GM18526 (cell line): ENCODE measurements around the gene LOC101059915.

Experiments used
- POLR2A ChIP-seq: IDR thresholded peaks from 3 replicates; pipeline ENCODE4 v1.6.1; 2011; ENCODE audit not compliant: insufficient read length; ENCODE audit errors: extremely low read depth

LOC101059915 gene

DNA sequence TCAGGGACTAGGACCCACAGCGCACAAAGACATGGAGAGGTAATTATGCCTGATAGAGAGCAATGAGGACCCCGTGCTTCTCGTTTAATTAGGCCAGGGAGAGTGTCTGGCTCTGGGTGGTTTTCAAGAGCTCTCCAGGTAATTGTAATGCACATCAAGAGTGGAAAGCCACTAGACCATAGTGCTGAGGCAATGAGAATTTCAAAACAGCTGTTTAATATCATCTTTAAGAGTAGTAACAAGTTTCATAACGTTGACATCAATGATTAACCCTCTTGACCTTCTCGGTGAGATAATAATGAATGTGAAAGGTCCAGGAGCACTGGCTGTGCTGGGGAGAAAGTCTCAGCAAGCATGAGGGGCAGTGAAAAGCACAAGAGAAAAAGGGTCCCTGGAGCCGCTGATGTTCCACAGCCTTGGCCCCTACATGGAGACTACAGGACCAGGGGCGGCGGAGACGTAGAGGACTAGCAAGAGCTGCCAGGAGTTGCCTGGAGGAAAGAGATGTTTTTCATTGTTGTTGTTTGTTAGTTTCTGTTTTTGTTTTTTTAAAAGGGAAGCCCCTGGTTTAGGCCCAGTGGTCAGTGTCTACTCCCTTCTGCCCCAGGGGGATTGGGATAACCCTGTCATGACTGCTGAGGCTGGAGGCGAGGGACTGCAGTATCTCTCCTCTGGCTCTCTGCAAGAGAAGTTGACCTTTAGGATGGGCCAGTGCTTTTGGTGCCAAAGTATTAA is 34.3 kb upstream of the LOC101059915 start:
- TF ChIP-seq POLR2A, result no peak

DNA sequence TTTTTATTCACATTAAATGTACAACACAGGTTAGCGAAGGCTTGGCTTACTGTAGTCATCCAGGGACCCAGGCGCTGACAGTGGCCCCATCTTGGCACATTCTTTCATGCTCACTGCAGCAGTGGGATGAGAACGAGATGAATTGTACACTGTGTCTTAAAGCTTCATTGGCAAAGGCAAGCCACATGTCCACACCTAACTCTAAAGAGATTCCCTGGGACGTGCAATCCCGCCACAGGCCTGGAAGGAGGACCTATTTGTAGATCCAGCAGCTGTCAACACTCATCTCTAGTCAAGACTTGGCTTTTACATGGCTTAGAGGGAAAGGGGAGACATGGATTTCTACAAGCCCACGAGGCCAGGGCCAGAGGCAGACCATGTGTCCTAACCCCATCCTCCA is 33.0 kb upstream of the LOC101059915 start:
- TF ChIP-seq POLR2A, result no peak

DNA sequence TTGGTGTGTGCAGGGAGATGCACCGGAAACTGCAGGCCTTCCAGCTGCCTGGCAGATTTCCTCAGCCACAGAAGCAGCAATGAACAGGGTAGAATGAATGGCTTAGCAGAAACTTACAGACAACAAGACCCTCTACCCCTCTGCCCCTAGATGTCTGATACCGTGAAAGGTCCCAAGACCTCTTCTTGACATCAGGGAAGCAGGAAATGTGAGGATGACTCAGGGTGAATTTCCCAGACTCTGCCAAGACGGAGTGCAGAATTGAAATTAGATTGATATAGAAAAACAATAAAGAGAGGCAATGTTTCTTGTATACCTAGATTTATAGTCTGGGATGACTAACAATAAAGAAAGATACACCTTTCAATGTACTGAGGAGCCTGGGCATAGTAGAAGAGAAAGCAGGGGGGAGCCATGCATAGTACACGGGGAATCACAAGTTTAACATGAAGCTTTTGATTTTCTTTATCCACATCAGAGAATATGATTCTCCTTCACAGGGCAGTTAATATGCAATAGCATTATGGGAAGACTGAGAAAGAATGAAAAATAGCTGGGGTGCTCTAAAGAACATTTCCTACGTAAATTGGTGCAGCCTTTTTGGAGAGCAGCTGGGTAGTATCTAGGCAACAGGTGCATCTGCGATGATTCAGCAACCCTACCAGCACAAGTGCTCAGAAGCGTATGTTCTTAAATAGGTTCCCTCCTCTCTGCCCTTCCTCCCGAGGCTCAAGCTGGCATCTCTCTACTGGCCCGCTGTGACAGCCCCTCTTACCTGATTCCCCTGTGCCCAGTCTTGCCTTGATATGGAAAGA is 30.7 kb upstream of the LOC101059915 start:
- no peak for TF ChIP-seq POLR2A

DNA sequence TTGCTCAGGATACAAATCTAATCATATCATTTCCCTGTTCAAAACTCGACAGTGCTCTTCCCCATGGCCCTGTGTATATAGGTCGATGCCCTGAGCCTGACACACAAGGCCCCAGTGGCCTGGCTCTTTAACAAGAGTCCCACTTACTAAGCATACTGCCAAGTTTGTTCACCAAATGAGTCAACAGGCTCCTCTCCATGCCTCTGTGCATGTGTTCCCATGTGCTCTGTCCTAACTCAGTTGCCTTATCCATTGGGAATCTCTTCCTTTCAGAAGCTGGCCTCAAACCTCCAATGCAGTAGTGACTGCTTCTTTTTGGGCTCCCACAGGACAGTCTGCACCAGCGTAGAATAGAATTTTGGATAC is 30.1 kb upstream of the LOC101059915 start:
- TF ChIP-seq POLR2A, result no peak

DNA sequence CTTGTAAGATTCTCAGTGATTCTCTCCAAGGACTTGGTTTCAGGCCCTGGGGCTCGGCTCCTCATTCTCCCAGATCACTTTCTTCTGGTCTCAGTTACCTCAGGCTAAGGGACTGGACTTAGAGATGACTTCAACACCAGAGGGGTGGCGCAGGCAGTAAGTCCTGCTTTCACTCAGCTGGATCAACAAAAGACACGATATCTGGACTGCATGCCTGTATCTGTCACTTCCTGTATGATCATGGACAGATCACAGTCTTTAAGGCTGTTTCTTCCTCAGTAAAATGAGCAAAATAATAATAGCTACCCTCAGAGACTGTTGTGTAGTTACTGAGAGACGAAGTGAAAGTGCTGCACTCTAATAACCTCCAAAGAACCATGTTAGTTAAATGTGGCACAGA is 29.5 kb upstream of the LOC101059915 start:
- no peak for TF ChIP-seq POLR2A

DNA sequence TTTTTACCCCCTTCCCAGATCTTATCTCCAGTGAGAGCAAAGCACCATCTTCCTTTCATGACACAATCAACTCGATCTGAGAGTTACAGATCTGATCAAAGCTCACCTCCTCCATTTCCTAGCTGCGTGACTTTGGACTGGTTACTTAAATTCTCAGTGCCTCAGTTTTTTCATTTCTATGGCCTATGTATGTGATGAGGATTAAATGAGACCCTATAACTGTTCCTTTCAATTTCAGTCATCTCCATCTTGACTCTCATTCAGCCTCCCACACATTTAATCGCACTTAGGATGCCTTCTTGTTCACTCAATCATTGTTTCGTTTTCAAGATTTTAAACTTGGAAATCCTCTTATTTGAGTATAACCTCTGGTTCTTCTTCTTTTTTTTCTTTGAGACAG is 28.9 kb upstream of the LOC101059915 start:
- TF ChIP-seq POLR2A, result no peak

DNA sequence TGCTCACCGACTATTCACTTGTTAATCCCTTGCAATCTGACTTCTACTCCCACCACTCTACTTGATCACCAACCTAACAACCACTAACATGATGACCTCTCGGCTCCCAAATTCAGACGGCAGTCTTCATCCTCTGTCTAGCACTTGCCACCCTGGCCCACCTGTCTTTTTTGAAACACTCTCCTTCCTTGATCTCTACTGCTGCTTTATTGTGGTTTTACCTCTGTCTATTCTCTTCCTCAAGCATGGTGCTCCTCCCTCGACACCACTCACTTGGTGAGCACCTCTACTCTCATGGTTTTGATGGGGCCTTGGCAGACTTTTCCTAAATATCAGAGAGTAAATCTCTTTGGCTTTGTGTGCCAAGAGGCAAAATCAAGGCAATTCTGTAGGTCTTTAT is 27.3 kb upstream of the LOC101059915 start:
- TF ChIP-seq POLR2A, result no peak

DNA sequence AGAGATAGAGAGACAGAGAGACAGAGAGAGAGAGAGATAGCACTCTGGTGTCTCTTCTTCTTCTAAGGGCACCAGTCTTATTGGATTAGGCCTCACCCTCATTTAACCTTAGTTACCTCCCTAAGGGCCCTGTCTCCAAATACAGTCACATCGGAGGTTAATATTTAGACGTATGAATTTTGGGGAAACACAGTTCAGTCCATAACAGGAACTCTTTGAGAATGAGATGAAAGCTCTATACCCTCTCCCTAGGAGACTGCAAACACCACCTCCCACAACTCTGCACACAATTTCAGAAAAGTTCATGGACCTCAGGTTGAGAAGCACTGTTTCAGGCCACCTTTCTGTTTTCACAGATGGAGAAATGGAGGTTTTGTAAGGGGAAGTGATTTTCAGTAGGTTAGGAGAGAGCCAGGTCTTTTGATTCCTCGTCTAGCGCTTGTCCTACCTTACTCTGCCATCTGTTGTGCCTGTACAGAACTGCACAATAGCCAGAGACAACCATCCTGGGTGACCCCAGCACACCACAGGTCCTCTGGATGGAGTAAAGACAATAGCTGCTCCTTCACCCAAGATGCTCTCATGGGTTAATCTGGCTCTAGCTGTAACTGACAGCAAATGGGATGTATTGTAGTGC is 16.9 kb upstream of the LOC101059915 start:
- TF ChIP-seq POLR2A, result no peak

DNA sequence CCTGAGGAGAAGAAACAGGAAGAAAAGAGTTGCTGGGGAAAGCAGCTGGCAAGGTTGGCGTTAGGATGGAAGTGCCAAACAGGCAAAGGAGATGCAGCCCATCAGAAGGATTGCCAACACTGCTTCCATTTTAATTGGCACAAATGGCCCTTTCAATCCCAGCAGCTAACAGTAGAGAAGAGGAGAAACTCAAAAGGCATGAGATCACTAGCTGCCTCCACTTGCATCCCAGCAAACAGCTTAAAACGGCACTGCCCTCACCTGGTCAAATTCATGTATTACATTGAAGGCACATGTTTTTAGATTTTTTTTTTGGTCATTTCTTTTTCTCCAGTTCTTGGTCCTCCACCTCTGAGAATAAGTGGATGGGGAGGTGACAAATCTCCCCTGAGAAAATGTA is 14.9 kb upstream of the LOC101059915 start:
- TF ChIP-seq POLR2A, result no peak

DNA sequence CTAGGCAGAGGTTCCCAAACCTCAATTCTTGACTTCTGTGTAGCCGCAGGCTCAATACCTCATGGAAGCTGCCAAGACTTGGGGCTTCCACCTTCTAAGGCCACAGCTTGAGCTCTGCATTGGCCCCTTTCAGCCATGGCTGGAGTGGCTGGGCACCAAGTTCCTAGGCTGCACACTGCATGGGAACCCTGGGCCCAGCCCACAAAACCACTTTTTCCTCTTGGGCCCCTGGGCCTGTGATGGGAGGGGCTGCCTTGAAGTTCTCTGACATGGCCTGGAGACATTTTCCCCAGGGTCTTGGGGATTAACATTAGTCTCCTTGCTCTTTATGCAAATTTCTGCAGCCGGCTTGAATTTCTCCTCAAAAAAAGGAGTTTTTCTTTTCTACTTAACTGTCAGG is 14.0 kb upstream of the LOC101059915 start:
- TF ChIP-seq POLR2A, result no peak

DNA sequence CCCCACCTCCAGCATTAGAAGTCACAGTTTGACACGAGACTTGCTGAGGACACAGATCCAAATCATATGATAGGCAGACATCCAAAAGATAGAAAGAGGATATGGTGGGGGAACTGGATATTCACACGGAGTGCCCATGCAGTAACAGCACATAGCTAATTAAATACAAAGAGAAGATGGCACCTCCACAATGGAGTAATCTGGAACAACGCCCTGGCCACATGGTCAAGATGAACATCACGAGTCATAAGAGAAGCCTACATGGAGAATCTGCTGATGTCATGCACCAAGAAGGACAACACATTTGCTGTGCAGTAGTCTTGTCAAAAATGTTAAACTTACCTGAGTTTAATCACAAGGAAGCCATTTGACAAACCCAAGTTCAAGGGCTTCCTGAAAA is 10.1 kb upstream of the LOC101059915 start:
- no peak for TF ChIP-seq POLR2A

DNA sequence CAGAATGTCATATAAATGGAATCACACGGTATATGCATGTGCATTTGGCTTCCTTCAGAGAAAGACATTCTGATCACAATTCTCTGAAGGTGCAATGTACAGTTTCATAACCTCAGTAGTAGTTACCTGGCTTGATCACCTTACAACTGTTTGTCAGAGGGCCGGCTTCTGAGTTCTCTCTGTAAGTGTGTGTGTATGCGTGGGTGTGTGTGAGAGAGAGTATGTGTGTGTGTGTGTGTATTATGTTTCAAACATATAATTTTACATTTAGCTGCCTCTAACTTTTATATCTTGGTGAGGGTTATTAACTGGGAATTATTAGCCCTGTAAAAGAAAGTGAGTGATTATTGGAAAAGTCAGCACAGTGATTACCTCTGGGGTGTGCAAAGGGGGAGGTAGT is 8.0 kb upstream of the LOC101059915 start:
- no peak for TF ChIP-seq POLR2A

DNA sequence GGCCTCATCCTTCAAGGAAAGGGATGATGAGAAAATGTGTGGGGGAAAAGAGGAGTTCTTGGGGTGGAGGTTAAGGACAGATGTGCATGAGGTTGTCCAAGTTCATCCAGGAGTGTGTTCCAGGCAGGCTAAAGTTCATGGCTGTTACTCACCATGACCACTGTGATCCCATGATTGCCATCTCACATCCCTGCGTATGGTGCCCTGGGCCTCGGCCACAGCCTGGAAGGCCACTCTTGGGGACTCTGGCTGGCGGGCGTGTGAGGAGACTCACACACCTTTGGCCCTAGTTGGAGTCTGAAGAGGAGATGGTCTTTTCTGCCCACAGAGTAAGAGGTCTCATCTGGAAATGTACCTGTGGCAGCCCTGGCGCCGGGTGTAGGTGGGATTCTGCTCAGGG is 7.4 kb upstream of the LOC101059915 start:
- TF ChIP-seq POLR2A, result no peak

DNA sequence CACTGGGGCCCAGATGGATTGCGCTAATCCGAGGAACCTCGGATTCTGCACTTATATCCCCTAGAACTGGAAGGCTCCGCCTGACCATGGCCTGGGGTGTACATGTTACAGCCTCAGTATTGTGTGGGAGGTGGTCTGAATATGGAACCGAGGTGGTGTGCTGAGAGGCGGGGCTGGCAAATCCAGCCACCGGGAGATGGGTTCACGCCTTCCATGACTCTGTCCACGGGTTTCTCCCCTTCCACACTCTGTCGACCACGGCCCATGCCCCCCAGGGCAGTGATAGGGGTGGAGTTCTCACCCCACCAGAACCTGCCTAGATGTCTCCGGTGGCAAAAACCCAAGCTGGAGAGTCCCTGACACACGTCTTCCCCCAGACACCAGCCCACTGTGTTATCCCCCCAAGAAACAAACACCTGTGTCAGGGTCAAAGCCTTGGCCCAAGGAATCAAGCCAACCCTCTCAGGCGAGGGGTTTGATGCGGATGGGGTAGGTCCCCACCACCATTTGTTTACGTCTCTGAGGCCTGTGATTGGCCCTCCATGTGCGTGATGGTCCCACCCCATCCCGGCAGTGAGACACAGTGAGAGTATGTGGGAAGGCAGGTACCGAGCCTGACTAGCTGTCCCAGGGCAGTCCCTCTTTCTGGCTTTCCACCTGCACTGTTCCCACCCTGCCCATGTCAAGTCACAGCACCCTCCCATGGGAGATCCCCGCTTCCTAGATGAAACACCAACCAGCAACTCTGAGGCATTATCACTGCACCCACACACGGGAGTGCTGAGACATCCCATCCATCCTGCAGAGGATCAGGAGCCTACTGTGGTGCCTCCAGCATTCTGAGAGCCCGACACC is 6.6 kb upstream of the LOC101059915 start:
- no peak for TF ChIP-seq POLR2A

DNA sequence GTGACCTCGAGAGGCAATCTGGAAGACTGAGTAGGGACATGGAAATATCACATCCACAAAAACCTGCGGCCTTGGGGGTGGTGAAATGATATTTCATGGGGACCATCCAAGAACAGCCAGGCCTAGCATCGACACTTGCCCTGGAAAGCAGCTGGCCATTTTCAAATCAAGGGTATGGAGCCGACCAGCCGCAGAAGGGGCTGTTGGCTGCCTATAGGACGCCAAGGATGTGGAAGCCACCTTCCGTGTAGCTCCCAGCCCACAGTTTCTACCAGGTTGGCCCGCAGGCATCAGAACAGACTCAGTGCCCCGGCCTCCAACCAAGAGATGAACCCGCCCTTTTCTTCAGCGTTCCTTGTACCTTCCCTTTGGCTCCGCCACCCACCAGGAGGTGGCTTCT is 5.4 kb upstream of the LOC101059915 start:
- TF ChIP-seq POLR2A, result no peak
